Activated naive CD4-positive, alpha-beta T cell treated with anti-CD3 and anti-CD28 coated beads, Interleukin-2, amount 50 U/mL, for 72 hours (primary cell): ENCODE results near the gene MAPK7. TPM values are rescaled to one million over a fixed set of nuclear protein-coding genes. Genes with fewer than 3 reads are reported as not detected.
A peak's percentile ranks its signal among the peaks of the same experiment; 100 is the strongest.

Experiments
- ATAC-seq, 2 donors: fragments of 150-1000 bp; cut with Tn5 transposase; 2 replicates each; pipeline ENCODE4 v1.10.0; 2021; ENCODE audit warnings: mild to moderate bottlenecking in 2 of 2, moderate library complexity in 2 of 2
- DNase-seq, 2 donors: peaks; one replicate each; pipeline ENCODE4 v3.0.0; 2021 to 2022; ENCODE audit warnings: low spot score in 2 of 2
- H3K27ac Mint-ChIP-seq, 2 donors: one replicate each; pipeline ENCODE4 v1.8.0; 2022; ENCODE audit warnings: mild to moderate bottlenecking in 2 of 2, mixed read lengths in 2 of 2
- H3K36me3 Mint-ChIP-seq, 2 donors: one replicate each; pipeline ENCODE4 v1.8.0; 2022; ENCODE audit warnings: mixed read lengths in 2 of 2
- H3K9me3 Mint-ChIP-seq, 2 donors: one replicate each; pipeline ENCODE4 v1.8.0; 2022; ENCODE audit warnings: mixed read lengths in 2 of 2
- total RNA-seq, 2 donors: library from RNA; stranded (reverse); gene quantifications; one replicate each; pipeline ENCODE4 v1.2.3, GENCODE V29; 2022

The MAPK7 gene
- total RNA-seq, 2 donors from 2014 or later: 9.1 to 33.4 TPM

DNA sequence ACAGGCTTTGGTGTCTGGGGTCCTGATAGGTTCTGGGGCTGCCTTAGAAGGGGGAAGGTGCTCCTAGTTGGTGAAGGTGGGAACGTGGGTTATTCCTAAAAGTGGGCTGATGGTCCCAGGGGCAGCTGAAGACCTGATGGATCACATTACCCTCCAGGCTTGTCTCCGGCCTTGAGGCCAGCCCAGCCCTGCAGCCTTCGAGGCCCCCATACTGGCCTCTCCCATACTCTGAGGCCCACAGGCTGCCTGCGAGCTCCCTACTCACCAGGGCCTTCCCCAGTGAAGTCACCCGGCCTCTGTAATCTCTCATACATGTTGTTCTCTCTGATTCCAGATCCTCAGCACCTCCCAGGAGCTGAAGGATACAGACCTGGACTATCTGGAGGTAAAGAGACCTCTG is 35.5 kb downstream of the MAPK7 start:
- ATAC-seq (no peak), DNase-seq (no peak)
- no peaks in the 10 kb centered on the region for H3K9me3 Mint-ChIP-seq
- no peaks in the 10 kb centered on the region for H3K36me3 Mint-ChIP-seq
- no peak overlapping the region for H3K27ac Mint-ChIP-seq

GRCh38 chr17:19414396-19415280 is 36.3 kb downstream of the MAPK7 start:
- Mint-ChIP-seq H3K36me3 (no peaks in the 10 kb centered on the region), H3K27ac (no peak overlapping the region), H3K9me3 (no peaks in the 10 kb centered on the region)
- DNase-seq (no peak), ATAC-seq (no peak)

DNA sequence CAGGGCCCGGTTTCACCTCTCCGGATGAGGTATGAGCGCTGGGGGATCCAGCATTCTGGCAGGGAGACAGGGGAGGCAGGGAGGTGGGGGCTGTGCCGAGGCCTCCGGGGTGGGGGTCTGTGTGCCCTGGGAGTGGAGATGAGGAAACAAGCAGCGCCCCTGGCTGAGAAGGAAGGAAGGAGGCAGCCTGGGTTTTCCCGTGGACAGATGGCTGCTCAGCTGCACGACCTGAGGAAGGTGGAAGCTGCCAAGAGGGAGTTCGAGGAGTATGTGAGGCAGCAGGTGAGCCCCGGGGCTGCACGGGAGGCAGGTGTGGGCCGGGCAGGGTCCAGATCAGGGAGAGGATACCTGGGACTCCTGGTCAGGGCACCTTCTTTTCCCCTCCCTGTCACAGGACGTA is 37.0 kb downstream of the MAPK7 start:
- H3K9me3 Mint-ChIP-seq: no peaks in the 10 kb centered on the region
- H3K36me3 Mint-ChIP-seq: no peaks in the 10 kb centered on the region
- DNase-seq (no peak), ATAC-seq (no peak)
- H3K27ac Mint-ChIP-seq: no peak overlapping the region

DNA sequence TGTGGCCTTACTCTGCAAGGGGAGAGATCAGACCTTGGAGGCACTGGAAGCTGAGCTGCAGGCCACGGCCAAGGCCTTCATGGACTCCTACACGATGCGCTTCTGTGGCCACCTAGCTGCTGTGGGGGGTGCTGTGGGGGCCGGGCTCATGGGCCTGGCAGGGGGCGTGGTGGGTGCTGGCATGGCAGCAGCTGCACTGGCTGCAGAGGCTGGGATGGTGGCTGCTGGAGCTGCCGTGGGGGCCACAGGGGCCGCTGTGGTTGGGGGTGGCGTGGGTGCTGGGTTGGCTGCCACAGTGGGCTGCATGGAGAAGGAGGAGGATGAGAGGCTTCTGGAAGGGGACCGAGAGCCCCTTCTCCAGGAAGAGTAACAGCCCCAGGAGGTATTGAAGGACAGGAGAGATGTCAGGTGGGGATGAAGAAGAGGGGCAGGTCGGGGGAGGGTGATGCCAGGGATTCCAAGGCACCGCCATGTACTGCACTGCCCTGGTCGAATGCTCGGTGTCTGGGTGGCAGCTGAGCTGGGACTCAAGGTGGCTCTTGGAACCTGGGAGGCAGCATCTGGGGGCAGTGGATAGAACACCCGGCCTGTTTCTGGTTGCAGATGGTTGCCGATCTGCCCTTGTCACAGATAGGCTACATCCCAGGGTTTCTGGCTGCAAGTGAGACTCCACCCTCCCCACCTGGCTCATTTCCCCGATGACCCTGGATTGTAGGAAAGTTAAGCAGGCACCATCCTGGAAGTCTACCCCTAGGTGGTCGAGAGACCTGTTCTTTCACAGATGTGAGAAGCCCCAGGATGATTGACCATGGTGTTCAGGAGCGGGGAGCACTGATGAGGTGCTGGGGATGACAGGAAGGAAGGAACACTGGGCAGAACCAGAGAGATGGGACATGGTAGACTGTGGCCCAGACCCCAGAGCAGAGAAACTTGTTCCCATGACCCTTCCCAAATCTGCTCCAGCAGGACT is 37.8 kb downstream of the MAPK7 start:
- DNase-seq: no peak
- no peak for ATAC-seq
- no peaks in the 10 kb centered on the region for H3K36me3 Mint-ChIP-seq
- H3K27ac Mint-ChIP-seq: no peak overlapping the region
- no peaks in the 10 kb centered on the region for H3K9me3 Mint-ChIP-seq

- no peak overlapping the region for H3K27ac Mint-ChIP-seq
- no peaks in the 10 kb centered on the region for H3K36me3 Mint-ChIP-seq
- H3K9me3 Mint-ChIP-seq: no peaks in the 10 kb centered on the region
- no peak for DNase-seq
- no peak for ATAC-seq
These were observed 39.3 kb downstream of the MAPK7 start for GRCh38 chr17:19417611-19418010.

GRCh38 chr17:19418251-19418992 is 40.1 kb downstream of the MAPK7 start:
- peak; percentile 87 to 92 for ATAC-seq

DNA sequence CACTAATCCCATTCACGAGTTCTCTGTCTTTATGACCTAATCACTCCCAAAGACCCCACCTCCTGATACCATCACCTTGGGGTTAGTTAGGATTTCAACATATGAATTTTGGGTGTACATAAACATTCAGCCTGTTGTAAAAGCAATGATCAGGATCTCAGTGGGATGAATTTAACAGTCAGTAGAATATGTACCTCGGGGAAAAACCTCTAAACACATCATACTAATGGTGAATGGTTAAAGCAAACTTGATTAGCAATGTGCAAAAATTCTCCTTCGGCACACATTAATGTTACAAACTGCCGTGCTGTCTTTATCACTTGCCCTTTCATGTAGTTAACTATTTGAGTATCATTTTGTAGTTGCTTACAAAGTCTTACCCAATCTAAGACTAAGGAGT is 42.9 kb downstream of the MAPK7 start:
- no peak overlapping the region for H3K27ac Mint-ChIP-seq
- H3K9me3 Mint-ChIP-seq: no peaks in the 10 kb centered on the region
- DNase-seq: no peak
- no peak for ATAC-seq
- no peaks in the 10 kb centered on the region for H3K36me3 Mint-ChIP-seq

More at GRCh38 chr17:19418251-19418992, 40.1 kb downstream of the MAPK7 start:
- DNase-seq: no peak
- Mint-ChIP-seq H3K27ac (no peak overlapping the region), H3K36me3 (no peaks in the 10 kb centered on the region), H3K9me3 (no peaks in the 10 kb centered on the region)

GRCh38 chr17:19421926-19422325 is 43.6 kb downstream of the MAPK7 start:
- Mint-ChIP-seq H3K36me3 (no peaks in the 10 kb centered on the region), H3K9me3 (no peaks in the 10 kb centered on the region), H3K27ac (no peak overlapping the region)
- DNase-seq: no peak
- no peak for ATAC-seq

DNA sequence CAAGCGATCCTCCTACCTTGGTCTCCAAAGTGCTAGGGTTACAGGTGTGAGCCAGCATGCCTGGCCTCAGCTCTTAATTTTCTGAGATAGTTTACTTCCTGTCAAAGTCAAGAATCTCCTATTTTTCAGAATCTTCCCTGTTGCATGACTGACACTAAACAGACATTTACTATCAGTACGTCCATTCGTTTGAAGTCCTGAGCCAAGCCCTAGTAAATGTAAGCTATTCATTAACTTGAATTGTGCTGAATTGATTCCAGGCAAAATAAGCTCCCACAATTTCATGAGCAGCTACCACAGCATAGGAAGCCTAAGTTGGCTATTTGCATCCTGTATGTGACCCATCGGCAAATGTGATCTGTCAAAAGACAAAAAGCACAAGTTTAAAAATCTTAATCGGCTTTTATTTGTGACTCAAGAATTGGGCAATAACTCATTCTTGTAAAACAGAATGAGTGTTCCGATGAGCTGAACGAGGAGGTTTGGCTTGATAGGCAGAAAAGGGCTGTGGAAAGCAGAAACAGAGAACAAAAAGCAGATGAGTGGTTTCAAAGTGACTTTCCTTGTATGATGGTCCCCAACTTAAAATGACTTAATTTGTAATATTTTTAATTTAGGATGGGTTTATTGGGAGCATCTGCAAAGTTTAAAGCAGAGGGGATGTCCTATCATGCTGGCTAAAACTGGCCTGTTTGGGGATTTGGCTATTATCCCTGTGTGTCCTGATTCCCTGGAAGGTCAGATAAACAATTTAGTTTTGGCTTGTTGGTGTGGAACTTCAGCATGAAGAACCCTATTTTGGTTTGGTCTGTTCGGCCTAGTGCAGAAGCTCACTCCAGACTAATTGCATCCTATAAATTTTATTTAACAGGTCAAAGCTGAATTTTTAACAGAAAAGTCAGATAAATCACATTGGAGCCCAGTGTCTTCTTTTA is 46.9 kb downstream of the MAPK7 start:
- H3K27ac Mint-ChIP-seq: no peak overlapping the region
- no peaks in the 10 kb centered on the region for H3K36me3 Mint-ChIP-seq
- DNase-seq: no peak
- no peaks in the 10 kb centered on the region for H3K9me3 Mint-ChIP-seq
- no peak for ATAC-seq

GRCh38 chr17:19426631-19427030 is 48.3 kb downstream of the MAPK7 start:
- H3K27ac Mint-ChIP-seq: no peak overlapping the region
- H3K36me3 Mint-ChIP-seq: no peaks in the 10 kb centered on the region
- ATAC-seq (no peak), DNase-seq (no peak)
- H3K9me3 Mint-ChIP-seq: no peaks in the 10 kb centered on the region

GRCh38 chr17:19431691-19432090 is 53.4 kb downstream of the MAPK7 start:
- no peaks in the 10 kb centered on the region for H3K36me3 Mint-ChIP-seq
- no peak for DNase-seq
- no peak overlapping the region for H3K27ac Mint-ChIP-seq
- no peak for ATAC-seq
- H3K9me3 Mint-ChIP-seq: no peaks in the 10 kb centered on the region

Other genes starting within 250 kb of the MAPK7 start
- gene EPN2, start 141.1 kb upstream of the MAPK7 start, total RNA-seq: 1 to 10 TPM; 2.6 to 9.7 TPM
- 1 to 10 TPM; 4.5 to 7.5 TPM for gene B9D1, start 15.8 kb upstream of the MAPK7 start, total RNA-seq
- gene MFAP4, start 8.7 kb downstream of the MAPK7 start, total RNA-seq: not detected
- gene RNF112, start 32.7 kb downstream of the MAPK7 start, total RNA-seq: under 1 TPM; 0.71 to 0.84 TPM
- gene SLC47A1, start 155.4 kb downstream of the MAPK7 start, total RNA-seq: under 1 TPM; 0.14 TPM